H1 (cell line): ENCODE data around the gene GYS2. TPM values are rescaled to one million over a fixed set of nuclear protein-coding genes. Genes with fewer than 3 reads are reported as not detected.

Experiments used
- BCL11A ChIP-seq, 2 experiments: IDR thresholded peaks; one replicate each; pipeline ENCODE4 v1.6.1; 2011; ENCODE audit warnings: low read depth in 2 of 2, low read length in 2 of 2, mild to moderate bottlenecking in 2 of 2
- CREB1 ChIP-seq: IDR thresholded peaks from 2 replicates; pipeline ENCODE4 v1.6.1; 2012; ENCODE audit warnings: inconsistent platforms
- CTBP2 ChIP-seq: IDR thresholded peaks from 2 replicates; pipeline ENCODE4 v1.7.0; 2011; ENCODE audit warnings: borderline replicate concordance, mild to moderate bottlenecking, moderate library complexity, mixed read lengths, low read length; ENCODE audit not compliant: insufficient read depth, insufficient read length
- EZH2 ChIP-seq: fragments of 200-600 bp; sonication (generic); IDR thresholded peaks from 2 replicates; pipeline ENCODE4 v1.7.1; 2012; ENCODE audit warnings: low read depth, mild to moderate bottlenecking, moderate library complexity, low read length, inconsistent platforms; ENCODE audit not compliant: severe bottlenecking
- JUN ChIP-seq: IDR thresholded peaks from 2 replicates; pipeline ENCODE4 v1.6.1; 2011; ENCODE audit warnings: low read depth, mild to moderate bottlenecking, improper control_type of control experiment, low read length
- RFX5 ChIP-seq: IDR thresholded peaks from 2 replicates; pipeline ENCODE4 v1.6.1; 2011; ENCODE audit warnings: low read depth, low read length, improper control_type of control experiment, borderline replicate concordance
- polyA plus RNA-seq, 7 experiments: library from polyadenylated mRNA; depleted of rRNA in 3 of 7; stranded (reverse) in 5 of 7; unstranded in 2 of 7; fragments of >200 nt in 5 of 7; fragments of 200-250 nt in 2 of 7; gene quantifications; 1 replicate in 5 of 7; 2 replicates in 1 of 7; 4 replicates in 1 of 7; pipeline versions ENCODE4 v1.2.1 to v1.2.3, GENCODE V29; 2011 to 2013; ENCODE audit warnings: missing spikeins in 2 of 7, mixed read lengths in 2 of 7
- total RNA-seq: library from RNA; stranded (reverse); fragmentation: NEBNext Ultra II Directional; extraction: Animal tissue kit (Norgen Biotek cat#: 25700); gene quantifications from 2 replicates; pipeline ENCODE4 v1.2.1, GENCODE V29; 2021

The GYS2 gene
- total and polyA plus RNA-seq, 2 of the 8 experiments (the other 6 are each of a cell fraction or from before 2014, with no cell fraction given), result not detected

GRCh38 chr12:21521541-21521940 is 83.1 kb downstream of the GYS2 start (continued):
- TF ChIP-seq BCL11A (IDR thresholded peaks at IDR 0.05; ENCODE audit: low read depth in 2 of 2, low read length in 2 of 2) (no peak), EZH2 (no peak), JUN (no peak), RFX5 (no peak), CTBP2 (no peak), CREB1 (no peak)
